H1 (cell line): ENCODE results near the gene INCENP. TPM values are rescaled to one million over a fixed set of nuclear protein-coding genes. Genes with fewer than 3 reads are reported as not detected.

Experiments
- USF2 ChIP-seq: IDR thresholded peaks from 2 replicates; pipeline ENCODE4 v1.6.1; 2011; ENCODE audit warnings: low read length, improper control_type of control experiment
- polyA plus RNA-seq, 7 experiments: library from polyadenylated mRNA; depleted of rRNA in 3 of 7; stranded (reverse) in 5 of 7; unstranded in 2 of 7; fragments of >200 nt in 5 of 7; fragments of 200-250 nt in 2 of 7; gene quantifications; 1 replicate in 5 of 7; 2 replicates in 1 of 7; 4 replicates in 1 of 7; pipeline versions ENCODE4 v1.2.1 to v1.2.3, GENCODE V29; 2011 to 2013; ENCODE audit warnings: missing spikeins in 2 of 7, mixed read lengths in 2 of 7
- total RNA-seq: library from RNA; stranded (reverse); fragmentation: NEBNext Ultra II Directional; extraction: Animal tissue kit (Norgen Biotek cat#: 25700); gene quantifications from 2 replicates; pipeline ENCODE4 v1.2.1, GENCODE V29; 2021

The INCENP gene
- total and polyA plus RNA-seq, 2 of the 8 experiments (the other 6 are each of a cell fraction or from before 2014, with no cell fraction given), result 25.4 to 132 TPM

GRCh38 chr11:62150887-62151736 lies 27.3 kb downstream of the INCENP start (continued):
- TF ChIP-seq USF2, result no peak
- TF ChIP-seq, all 59 proteins: peak for 0
